ENCODE measurements around the gene PREP. TPM values are rescaled to one million over a fixed set of nuclear protein-coding genes. Genes with fewer than 3 reads are reported as not detected.

The PREP gene
- total RNA-seq, 6 experiments from 2014 or later, result 35.4 to 42.1 (median 36.8) TPM

DNA sequence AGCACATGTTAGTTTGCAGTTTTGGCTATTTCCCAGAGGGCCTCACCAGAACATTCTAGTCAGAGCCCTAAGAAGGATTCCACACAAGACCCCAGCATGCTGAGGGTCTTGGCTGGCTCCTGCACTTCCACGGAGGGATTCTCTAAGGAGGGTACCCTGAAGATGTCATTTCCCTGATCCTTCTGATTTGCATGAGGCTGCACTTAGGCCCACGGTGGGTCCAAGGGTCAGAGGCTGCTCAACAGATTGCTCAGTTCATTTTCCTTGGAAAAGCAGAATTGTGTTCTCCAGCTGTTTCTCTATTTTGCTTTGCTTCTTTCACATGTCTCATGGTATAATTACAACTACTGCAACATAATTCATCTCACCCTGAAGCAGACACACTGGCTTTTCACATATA is 22.2 kb downstream of the PREP start:
- Mint-ChIP-seq H3K4me1 (ENCODE audit: low read depth) (peaks cover 17% of the 10 kb centered on the region), H3K4me3 (no peak overlapping the region), H3K27ac (no peak overlapping the region), H3K27me3 (ENCODE audit: insufficient read depth) (no peaks in the 10 kb centered on the region), H3K9me3 (no peaks in the 10 kb centered on the region), H3K36me3 (ENCODE audit: low read depth) (0 out of 2 replicates have a peak, but pooled peaks cover 3% of the 10 kb centered on the region)
- TF ChIP-seq, protein P1, sequence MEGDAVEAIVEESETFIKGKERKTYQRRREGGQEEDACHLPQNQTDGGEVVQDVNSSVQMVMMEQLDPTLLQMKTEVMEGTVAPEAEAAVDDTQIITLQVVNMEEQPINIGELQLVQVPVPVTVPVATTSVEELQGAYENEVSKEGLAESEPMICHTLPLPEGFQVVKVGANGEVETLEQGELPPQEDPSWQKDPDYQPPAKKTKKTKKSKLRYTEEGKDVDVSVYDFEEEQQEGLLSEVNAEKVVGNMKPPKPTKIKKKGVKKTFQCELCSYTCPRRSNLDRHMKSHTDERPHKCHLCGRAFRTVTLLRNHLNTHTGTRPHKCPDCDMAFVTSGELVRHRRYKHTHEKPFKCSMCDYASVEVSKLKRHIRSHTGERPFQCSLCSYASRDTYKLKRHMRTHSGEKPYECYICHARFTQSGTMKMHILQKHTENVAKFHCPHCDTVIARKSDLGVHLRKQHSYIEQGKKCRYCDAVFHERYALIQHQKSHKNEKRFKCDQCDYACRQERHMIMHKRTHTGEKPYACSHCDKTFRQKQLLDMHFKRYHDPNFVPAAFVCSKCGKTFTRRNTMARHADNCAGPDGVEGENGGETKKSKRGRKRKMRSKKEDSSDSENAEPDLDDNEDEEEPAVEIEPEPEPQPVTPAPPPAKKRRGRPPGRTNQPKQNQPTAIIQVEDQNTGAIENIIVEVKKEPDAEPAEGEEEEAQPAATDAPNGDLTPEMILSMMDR (IDR thresholded peaks at IDR 0.05), result no peak
- DNase-seq, result no peak

DNA sequence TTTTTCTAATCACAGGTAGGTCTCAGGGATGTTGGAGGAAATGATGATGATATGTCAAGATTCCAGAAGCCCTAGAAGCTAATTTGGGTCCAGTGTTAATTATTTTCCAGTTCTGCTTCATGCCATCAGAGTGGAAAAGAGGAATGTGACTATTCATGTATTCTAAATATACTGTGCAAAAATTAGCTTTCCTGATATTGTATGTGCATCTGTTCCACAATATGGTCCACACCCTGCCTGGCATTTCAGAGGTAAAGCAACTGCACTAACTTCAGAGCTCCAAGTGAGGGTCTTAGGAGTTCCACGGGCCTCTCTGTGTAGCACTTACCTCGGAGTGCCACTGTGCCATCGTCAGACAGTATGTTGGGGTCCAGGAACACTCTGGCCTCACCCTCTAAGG is 27.1 kb downstream of the PREP start:
- peaks cover 22% of the 10 kb centered on the region for H3K4me1 Mint-ChIP-seq (ENCODE audit: low read depth)
- DNase-seq, result no peak
- no peaks in the 10 kb centered on the region for H3K9me3 Mint-ChIP-seq
- peaks cover 21% of the 10 kb centered on the region for H3K36me3 Mint-ChIP-seq (ENCODE audit: low read depth)
- no peak overlapping the region for H3K27ac Mint-ChIP-seq
- H3K4me3 Mint-ChIP-seq, result no peak overlapping the region
- H3K27me3 Mint-ChIP-seq (ENCODE audit: insufficient read depth), result no peaks in the 10 kb centered on the region
- TF ChIP-seq, protein P1 (IDR thresholded peaks at IDR 0.05), result no peak

DNA sequence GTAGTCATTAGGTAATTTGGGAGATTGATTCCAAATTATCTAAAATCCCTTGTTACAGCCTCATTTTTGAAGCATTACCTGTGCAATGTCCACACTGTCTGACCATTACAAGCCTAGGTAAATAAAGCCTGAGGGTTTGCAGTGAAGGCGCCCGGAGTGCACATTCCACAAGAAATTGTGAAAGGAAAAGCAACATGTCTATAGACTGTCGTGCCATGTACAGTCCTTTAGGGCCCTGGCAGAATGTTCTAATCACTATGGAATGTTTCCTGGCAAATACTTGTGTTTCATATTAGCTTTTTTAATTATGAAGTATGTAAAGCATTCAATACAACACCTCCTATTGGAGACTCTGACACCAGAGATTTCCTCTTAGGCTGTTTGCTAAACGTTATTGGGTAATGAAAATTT is 28.9 kb downstream of the PREP start:
- TF ChIP-seq, protein P1 (IDR thresholded peaks at IDR 0.05), result no peak
- H3K4me3 Mint-ChIP-seq, result peak overlapping the region; percentile 43; the same call in 1 of the 2 replicates
- H3K36me3 Mint-ChIP-seq (ENCODE audit: low read depth), result peaks cover 27% of the 10 kb centered on the region
- DNase-seq, result peak; percentile 29
- peak overlapping the region; percentile 37 for H3K27ac Mint-ChIP-seq
- no peaks in the 10 kb centered on the region for H3K9me3 Mint-ChIP-seq
- peaks cover 22% of the 10 kb centered on the region for H3K4me1 Mint-ChIP-seq (ENCODE audit: low read depth)
- no peaks in the 10 kb centered on the region; the same call in 1 of the 2 replicates for H3K27me3 Mint-ChIP-seq (ENCODE audit: insufficient read depth)

DNA sequence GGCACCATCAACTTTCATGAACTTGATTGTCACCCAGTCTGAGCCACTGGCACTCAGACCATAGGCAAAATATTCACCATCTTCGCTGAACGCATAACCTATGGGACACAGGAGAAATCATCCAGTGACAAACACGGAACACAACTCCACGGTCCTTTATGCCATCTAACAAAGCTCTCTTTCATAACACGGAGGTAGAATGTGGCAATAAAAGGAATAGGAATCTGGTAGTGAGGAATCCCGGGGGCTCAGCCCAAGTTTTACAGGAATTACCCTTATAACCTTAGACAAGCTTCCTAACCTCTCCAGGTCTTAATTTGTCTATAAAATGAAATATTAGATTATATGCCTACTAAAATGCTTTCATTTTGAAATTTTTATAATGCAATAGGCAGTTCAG is 29.4 kb downstream of the PREP start:
- TF ChIP-seq, protein P1 (IDR thresholded peaks at IDR 0.05), result no peak
- Mint-ChIP-seq H3K4me3 (no peak overlapping the region), H3K4me1 (ENCODE audit: low read depth) (peaks cover 22% of the 10 kb centered on the region), H3K27ac (peak overlapping the region; percentile 37), H3K9me3 (no peaks in the 10 kb centered on the region), H3K27me3 (ENCODE audit: insufficient read depth) (no peaks in the 10 kb centered on the region; the same call in 1 of the 2 replicates), H3K36me3 (ENCODE audit: low read depth) (peaks cover 29% of the 10 kb centered on the region)
- no peak for DNase-seq

DNA sequence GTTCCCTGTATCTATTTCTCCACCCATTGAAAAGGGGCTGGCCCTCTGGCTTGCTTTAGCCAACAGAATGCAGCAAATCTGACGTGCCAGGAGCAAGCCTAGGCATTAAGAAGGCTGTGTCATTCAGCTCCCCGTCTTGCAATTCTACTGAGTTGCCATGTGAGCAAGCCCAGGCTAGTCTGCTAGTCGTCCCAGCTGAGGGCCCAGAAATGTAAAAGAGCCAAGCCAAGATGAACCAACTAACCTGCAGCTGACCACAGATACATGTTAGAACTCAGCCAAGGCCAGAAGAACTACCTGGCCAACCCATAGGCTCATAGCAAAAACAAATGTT is 30.1 kb downstream of the PREP start:
- Mint-ChIP-seq H3K36me3 (ENCODE audit: low read depth) (peaks cover 29% of the 10 kb centered on the region), H3K27ac (no peak overlapping the region), H3K27me3 (ENCODE audit: insufficient read depth) (no peaks in the 10 kb centered on the region; the same call in 1 of the 2 replicates), H3K4me3 (no peak overlapping the region), H3K4me1 (ENCODE audit: low read depth) (peaks cover 22% of the 10 kb centered on the region), H3K9me3 (no peaks in the 10 kb centered on the region)
- no peak for DNase-seq
- TF ChIP-seq, protein P1 (IDR thresholded peaks at IDR 0.05), result no peak
